HG02885 (cell line): ENCODE results near the gene ABHD6.
"Not testable (repeated sequence)": the region's sequence is repeated elsewhere in the genome, so short reads cannot be mapped to it uniquely, and the experiment has no call there.

Experiments used
- ATAC-seq: cut with Tn5 transposase; IDR thresholded peaks from one replicate; pipeline ENCODE4 v1.9.1; 2021; ENCODE audit warnings: mild to moderate bottlenecking; ENCODE audit not compliant: unreplicated experiment, poor library complexity

Gene ABHD6

DNA sequence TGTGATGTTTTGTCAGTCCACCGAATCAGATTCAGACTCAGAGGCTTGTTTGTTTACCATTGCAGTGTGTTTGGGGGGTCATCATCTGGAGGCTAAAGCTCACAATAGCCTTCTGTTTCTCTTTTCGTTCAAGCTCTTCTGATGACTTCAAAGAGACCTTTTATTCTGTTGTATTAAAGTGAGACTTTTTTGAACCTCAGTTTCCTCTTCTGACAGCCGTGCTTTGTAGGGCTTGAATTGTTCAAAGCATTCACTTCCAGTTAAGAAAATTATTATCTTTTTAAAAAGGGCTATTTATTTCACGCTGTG is 96.4 kb downstream of the ABHD6 start:
- ATAC-seq, result no peak

GRCh38 chr3:58334506-58334884 is 96.9 kb downstream of the ABHD6 start:
- ATAC-seq, result no peak

DNA sequence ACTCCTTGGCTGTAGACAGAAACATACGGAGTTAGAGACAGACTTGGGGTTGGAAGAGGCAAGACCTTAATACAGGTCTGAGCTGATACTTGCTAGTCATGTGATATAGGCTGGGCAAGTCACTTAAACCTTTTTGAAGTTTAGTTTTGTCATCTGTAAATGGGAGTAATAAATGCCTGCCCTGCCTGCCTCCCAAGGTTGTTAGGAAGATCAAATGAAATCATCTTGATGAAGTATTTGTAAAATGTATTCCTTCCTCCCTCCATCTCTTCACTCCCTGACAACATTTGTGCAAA is 98.0 kb downstream of the ABHD6 start:
- ATAC-seq, result no peak

- ATAC-seq, result no peak
Measured at GRCh38 chr3:58336135-58336882, 98.7 kb downstream of the ABHD6 start.

- ATAC-seq, result no peak
Measured at GRCh38 chr3:58337190-58337589, 99.6 kb downstream of the ABHD6 start.

DNA sequence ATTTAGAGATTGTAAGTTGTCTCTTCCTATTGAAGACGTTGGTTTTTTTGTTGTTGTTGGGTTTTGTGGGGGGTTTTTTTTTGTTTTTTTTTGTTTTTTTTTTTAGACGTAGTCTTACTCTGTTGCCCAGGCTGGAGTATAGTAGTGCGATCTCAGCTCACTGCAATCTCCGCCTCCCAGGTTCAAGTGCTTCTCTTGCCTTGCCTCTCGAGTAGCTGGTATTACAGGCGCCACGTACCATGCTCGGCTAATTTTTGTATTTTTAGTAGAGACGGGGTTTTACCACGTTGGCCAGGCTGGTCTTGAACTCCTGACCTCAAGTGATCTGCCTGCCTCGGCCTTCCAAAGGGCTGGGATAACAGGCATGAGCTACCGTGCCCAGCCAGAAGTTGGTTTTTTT is 101.6 kb downstream of the ABHD6 start:
- not testable (repeated sequence) for ATAC-seq

- ATAC-seq, result no peak
Measured at GRCh38 chr3:58340594-58341244, 103.1 kb downstream of the ABHD6 start.

- ATAC-seq, result no peak
Measured at GRCh38 chr3:58341376-58341775, 103.8 kb downstream of the ABHD6 start.

GRCh38 chr3:58342676-58343075 is 105.1 kb downstream of the ABHD6 start:
- ATAC-seq, result no peak
